Measurements from ENCODE around the gene DBF4B. TPM values are rescaled to one million over a fixed set of nuclear protein-coding genes. Genes with fewer than 3 reads are reported as not detected.
A peak's percentile ranks its signal among the peaks of the same experiment; 100 is the strongest.

The DBF4B gene
- total RNA-seq, 1 experiment from 2014 or later: 26.1 TPM

DNA sequence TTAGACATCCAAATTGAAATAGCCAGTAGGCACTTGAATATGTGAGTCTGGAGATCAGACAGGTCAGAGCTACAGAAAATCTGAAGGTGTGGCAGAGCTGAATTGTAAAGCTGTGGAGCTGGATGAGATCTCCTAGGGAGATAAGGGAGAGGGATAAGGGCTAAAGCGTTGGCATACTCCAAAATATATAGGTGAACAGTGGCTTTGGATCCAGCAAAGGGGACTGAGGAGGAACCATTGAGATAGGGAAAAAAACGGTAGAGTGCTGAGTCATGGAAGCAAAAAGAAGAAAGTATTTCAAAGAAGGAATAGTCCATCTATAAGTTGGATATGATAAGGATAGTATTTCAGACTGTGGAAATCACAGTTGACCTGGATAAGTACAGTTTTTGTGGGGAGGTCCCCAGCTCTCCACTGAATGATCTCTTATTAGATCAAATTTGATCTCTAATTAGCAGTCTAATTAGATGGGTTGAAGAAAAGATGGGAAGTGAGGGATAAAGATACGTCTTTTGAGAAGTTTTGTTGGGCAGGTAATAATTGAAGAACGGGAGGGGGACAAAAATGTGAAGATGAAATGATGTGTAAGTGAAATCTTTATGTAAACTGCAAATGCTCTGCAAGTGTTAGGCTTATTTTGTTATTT lies 587 bp upstream of the DBF4B start:
- Histone ChIP-seq H3K9me2 (ENCODE audit: insufficient read depth) (no peaks in the 10 kb centered on the region), H3K79me2 (ENCODE audit: insufficient read depth, low read length) (peaks cover 28% of the 10 kb centered on the region), H2AFZ (ENCODE audit: low read depth, low read length, poor library complexity, severe bottlenecking) (peak overlapping the region; percentile 65), H3K4me3 (replicated peaks in 1 of 2; ENCODE audit: low read depth in 1 of 2, low read length in 2 of 2) (peak overlapping the region; percentile 83 to 100), H4K20me1 (ENCODE audit: insufficient read depth) (no peaks in the 10 kb centered on the region), H3K27ac (ENCODE audit: low read depth, low read length) (peak overlapping the region; percentile 82), H3K4me1 (ENCODE audit: control insufficient read depth in 1 of 2, insufficient read depth in 2 of 2, low read length in 2 of 2) (peaks cover 8 to 11% of the 10 kb centered on the region in 2 experiments; a peak in 3 of 4 replicates), H3K27me3 (ENCODE audit: insufficient read depth, low read length) (no peaks in the 10 kb centered on the region), H3K9ac (ENCODE audit: low read length) (peak overlapping the region; percentile 84), H3K4me2 (ENCODE audit: low read length) (peak overlapping the region; percentile 90), H3K9me3 (ENCODE audit: control insufficient read depth in 1 of 2, insufficient read depth in 1 of 2, low read depth in 1 of 2, low read length in 2 of 2) (no peaks in the 10 kb centered on the region), H3K36me3 (ENCODE audit: control insufficient read depth in 1 of 2, insufficient read depth in 2 of 2, low read length in 2 of 2) (no peaks in the 10 kb centered on the region)
- intact Hi-C loops (cut with micrococcal nuclease): no loop called here
- TF ChIP-seq SP1 (IDR thresholded peaks at IDR 0.05; ENCODE audit: low read depth): no peak
- TF ChIP-seq CEBPB (IDR thresholded peaks at IDR 0.05; ENCODE audit: low read depth): no peak
- TF ChIP-seq, protein P1, sequence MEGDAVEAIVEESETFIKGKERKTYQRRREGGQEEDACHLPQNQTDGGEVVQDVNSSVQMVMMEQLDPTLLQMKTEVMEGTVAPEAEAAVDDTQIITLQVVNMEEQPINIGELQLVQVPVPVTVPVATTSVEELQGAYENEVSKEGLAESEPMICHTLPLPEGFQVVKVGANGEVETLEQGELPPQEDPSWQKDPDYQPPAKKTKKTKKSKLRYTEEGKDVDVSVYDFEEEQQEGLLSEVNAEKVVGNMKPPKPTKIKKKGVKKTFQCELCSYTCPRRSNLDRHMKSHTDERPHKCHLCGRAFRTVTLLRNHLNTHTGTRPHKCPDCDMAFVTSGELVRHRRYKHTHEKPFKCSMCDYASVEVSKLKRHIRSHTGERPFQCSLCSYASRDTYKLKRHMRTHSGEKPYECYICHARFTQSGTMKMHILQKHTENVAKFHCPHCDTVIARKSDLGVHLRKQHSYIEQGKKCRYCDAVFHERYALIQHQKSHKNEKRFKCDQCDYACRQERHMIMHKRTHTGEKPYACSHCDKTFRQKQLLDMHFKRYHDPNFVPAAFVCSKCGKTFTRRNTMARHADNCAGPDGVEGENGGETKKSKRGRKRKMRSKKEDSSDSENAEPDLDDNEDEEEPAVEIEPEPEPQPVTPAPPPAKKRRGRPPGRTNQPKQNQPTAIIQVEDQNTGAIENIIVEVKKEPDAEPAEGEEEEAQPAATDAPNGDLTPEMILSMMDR (IDR thresholded peaks at IDR 0.05 in 2 of 3, conservative IDR thresholded peaks at IDR 0.05 in 1 of 3; ENCODE audit: borderline replicate concordance in 1 of 3, insufficient read depth in 1 of 3, low read depth in 2 of 3, low read length in 2 of 3): no peak
- TF ChIP-seq POLR2AphosphoS5 (IDR thresholded peaks at IDR 0.05; ENCODE audit: low read depth, low read length): no peak
- no peak for TF ChIP-seq EZH2 (IDR thresholded peaks at IDR 0.05)
- no peak for TF ChIP-seq EZH2phosphoT487 (IDR thresholded peaks at IDR 0.05; ENCODE audit: borderline replicate concordance)
- TF ChIP-seq ZNF274 (IDR thresholded peaks at IDR 0.05; ENCODE audit: low read depth, low read length): no peak
- no peak for TF ChIP-seq YY1 (IDR thresholded peaks at IDR 0.05; ENCODE audit: extremely low read depth, insufficient replicate concordance, low read depth, low read length)
- TF ChIP-seq SIN3A (IDR thresholded peaks at IDR 0.05; ENCODE audit: low read depth): no peak
- ATAC-seq (peak; percentile 9; the same call in 1 of the 2 replicates), DNase-seq (ENCODE audit: low read depth, low spot score) (no peak)
- POLR2A ChIA-PET: interaction anchor here (0.6 to 1.0 kb wide), 2 partner anchors 13 to 17 kb away, joined by 3 to 5 read pairs; no protein-coding TSS in a partner anchor
- CTCF ChIA-PET: interaction anchor here (2.0 kb wide), 1 partner anchor 17 kb away, joined by 7 read pairs; no protein-coding TSS in a partner anchor
- RAD21 ChIA-PET (ENCODE audit: low non-redundant PET in 1 of 2, low total read pairs in 2 of 2, uncharacterized antibody in 2 of 2, unreplicated experiment in 2 of 2): no interaction called here
- TSS peak; percentile 100 for BruUV-seq (replicated peaks)
